Measurements from ENCODE around the gene RNF213. TPM values are rescaled to one million over a fixed set of nuclear protein-coding genes. Genes with fewer than 3 reads are reported as not detected.

RNF213 gene
- total RNA-seq, 1 donor from 2014 or later = 80.5 TPM

DNA sequence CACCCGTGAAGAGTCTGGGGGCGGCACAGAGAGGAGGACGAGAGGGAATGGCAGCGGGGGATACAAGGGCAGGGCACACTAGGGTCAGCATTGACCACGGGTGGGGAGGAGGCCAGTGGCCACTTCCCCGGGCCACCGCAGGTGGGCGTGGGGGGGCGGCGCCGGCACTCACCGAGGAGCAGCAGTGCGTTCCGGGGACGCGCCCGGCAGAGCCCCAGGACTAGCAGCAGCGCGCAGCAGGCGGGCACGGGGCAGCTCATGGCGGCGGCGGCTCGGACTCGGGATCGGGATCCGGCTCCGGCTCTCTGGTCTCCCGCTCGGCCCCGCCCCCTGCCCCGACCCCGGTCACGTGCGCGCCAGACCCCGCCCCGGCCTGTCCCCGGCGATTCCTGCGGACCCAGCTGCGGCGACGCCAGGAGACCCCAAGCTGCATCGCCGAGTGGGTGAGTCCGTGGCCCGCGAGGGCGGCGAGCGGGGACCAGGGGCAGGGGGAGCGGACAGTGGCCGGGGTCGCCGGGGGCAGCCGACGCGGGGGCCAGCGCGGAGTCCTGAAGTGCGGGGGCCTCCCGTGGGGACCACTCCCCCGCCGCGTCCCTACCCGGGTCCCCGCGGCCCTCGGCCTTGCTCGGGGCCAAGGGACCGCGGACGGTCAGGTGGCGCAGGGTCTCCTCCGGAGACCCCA, 40.5 kb upstream of the RNF213 start, which contains the start of the genes SGSH and SLC26A11:
SGSH (minus strand) TSS at position 280 of the 682 bp plus-strand sequence; CDS start at position 260, 20 bp downstream.
SLC26A11 (plus strand) TSS at position 374 of the 682 bp plus-strand sequence. CDS start 1,134 bp downstream, outside the sequence.
- TF ChIP-seq, protein P1, sequence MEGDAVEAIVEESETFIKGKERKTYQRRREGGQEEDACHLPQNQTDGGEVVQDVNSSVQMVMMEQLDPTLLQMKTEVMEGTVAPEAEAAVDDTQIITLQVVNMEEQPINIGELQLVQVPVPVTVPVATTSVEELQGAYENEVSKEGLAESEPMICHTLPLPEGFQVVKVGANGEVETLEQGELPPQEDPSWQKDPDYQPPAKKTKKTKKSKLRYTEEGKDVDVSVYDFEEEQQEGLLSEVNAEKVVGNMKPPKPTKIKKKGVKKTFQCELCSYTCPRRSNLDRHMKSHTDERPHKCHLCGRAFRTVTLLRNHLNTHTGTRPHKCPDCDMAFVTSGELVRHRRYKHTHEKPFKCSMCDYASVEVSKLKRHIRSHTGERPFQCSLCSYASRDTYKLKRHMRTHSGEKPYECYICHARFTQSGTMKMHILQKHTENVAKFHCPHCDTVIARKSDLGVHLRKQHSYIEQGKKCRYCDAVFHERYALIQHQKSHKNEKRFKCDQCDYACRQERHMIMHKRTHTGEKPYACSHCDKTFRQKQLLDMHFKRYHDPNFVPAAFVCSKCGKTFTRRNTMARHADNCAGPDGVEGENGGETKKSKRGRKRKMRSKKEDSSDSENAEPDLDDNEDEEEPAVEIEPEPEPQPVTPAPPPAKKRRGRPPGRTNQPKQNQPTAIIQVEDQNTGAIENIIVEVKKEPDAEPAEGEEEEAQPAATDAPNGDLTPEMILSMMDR (conservative IDR thresholded peaks at IDR 0.05; ENCODE audit: low read depth, low read length) = no peak
- peak within 1 kb of the TSS; percentile 71 for H3K4me3 ChIP-seq (ENCODE audit: low read depth, low read length)
- DNase-seq (ENCODE audit: low read depth) = no peak

DNA sequence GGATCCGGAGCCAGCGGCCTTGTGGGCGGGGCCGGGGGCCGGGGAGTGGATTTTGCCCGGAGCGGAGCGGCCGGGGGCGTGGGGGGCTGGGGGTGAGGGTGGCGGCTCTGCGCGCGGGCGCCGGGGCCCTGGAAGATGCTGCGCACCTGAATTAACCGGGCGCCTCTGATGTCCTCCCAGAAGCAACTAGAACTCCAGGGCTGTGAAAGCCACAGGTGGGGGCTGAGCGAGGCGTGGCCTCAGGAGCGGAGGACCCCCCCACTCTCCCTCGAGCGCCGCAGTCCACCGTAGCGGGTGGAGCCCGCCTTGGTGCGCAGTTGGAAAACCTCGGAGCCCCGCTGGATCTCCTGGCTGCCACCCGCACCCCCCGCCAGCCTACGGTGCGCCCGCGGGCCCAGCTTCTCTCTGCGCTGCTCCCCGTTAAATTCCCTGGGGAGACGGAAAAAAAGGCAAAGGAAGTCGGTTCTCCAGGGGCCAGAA, 39.9 kb upstream of the RNF213 start:
- TF ChIP-seq, protein P1 (conservative IDR thresholded peaks at IDR 0.05; ENCODE audit: low read depth, low read length) = no peak

DNA sequence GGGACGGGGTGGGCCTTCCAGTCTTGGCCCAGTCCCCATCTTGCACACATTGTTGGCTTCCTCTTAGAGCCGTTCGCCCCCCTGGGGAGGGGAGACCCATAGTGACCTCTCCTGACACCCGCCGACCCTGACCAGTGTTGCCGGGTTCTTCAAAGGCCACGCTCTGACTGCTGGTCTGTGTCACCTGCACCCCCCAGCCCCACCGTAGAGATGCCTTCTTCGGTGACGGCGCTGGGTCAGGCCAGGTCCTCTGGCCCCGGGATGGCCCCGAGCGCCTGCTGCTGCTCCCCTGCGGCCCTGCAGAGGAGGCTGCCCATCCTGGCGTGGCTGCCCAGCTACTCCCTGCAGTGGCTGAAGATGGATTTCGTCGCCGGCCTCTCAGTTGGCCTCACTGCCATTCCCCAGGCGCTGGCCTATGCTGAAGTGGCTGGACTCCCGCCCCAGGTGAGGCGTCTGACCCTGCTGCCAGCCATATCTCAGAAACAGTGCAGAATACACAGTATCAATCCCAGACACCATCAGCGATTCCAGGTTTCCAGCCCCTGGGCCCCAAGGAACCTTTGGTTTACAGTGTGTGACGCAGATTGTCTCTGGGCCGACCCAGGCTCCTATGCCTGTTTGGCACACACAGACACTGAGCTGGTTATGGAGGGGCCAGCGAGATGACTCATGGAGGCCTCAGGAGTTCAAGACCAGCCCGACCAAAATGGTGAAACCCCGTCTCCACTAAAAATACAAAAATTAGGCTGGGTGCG, 39.1 kb upstream of the RNF213 start:
- peak overlapping the region; percentile 71 for H3K4me3 ChIP-seq (ENCODE audit: low read depth, low read length)
- TF ChIP-seq, protein P1 (conservative IDR thresholded peaks at IDR 0.05; ENCODE audit: low read depth, low read length) = no peak
- DNase-seq (ENCODE audit: low read depth) = no peak

More for the DNA sequence above, 39.9 kb upstream of the RNF213 start:
- H3K4me3 ChIP-seq (ENCODE audit: low read depth, low read length) = peak overlapping the region; percentile 71
- no peak for DNase-seq (ENCODE audit: low read depth)

DNA sequence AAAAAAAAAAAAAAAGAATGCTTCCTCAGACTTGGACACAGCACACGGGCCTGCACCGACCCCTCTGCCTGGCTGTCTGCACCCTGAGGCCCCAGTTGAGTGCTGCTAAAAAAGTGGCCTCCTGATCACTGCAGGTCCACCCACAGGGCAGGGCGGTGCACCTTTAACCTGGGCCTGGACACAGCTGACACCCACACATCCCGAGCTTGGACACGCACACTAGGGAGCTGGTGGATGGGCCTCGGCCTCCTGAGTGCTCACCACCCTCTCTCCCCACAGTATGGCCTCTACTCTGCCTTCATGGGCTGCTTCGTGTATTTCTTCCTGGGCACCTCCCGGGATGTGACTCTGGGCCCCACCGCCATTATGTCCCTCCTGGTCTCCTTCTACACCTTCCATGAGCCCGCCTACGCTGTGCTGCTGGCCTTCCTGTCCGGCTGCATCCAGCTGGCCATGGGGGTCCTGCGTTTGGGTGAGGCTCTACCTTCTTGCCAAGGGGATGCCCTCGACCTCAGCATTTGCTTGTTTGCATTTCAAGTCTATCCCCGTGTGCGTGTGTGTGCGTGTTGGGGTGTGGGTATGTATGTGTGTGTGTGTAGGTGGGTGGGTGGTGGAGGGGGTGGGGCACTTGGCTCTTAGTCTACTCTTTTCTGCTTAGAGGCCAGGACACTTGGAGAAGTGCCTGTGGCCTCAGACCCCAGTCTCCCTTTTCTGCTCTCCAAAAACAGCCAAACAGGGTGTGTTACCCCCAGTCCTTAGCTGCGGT, 38.1 kb upstream of the RNF213 start:
- DNase-seq (ENCODE audit: low read depth) = no peak
- TF ChIP-seq, protein P1 (conservative IDR thresholded peaks at IDR 0.05; ENCODE audit: low read depth, low read length) = no peak
- H3K4me3 ChIP-seq (ENCODE audit: low read depth, low read length) = no peak overlapping the region

DNA sequence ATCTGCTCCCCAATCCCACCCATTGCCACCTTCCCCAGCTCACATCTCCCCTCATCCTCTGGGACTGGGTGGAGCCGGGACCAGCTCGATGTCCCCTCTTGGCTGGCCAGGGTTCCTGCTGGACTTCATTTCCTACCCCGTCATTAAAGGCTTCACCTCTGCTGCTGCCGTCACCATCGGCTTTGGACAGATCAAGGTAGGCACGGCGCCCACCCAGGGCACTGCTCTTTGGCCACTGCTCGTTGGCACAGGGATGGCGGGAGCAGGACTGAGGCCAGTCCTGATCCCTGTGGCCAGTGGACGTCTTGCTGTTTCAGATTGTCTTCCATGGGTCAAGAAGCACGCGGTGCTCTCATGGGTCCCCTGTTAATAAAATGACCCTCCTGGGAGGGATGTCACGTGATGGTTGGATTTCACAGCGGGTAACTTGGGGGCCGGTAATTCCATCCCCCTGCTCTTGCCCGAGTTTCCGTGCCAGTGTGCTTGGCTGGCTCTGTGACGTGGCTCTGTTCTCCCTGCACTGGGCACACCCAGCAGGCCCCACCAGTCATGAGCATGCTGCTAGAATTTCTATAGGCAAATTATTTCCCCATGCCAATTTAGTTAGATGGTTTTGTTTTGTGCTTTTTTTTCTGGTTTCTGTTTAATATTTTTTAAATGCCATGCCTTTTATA, 37.4 kb upstream of the RNF213 start:
- H3K4me3 ChIP-seq (ENCODE audit: low read depth, low read length) = no peak overlapping the region
- no peak for DNase-seq (ENCODE audit: low read depth)
- TF ChIP-seq, protein P1 (conservative IDR thresholded peaks at IDR 0.05; ENCODE audit: low read depth, low read length) = no peak

DNA sequence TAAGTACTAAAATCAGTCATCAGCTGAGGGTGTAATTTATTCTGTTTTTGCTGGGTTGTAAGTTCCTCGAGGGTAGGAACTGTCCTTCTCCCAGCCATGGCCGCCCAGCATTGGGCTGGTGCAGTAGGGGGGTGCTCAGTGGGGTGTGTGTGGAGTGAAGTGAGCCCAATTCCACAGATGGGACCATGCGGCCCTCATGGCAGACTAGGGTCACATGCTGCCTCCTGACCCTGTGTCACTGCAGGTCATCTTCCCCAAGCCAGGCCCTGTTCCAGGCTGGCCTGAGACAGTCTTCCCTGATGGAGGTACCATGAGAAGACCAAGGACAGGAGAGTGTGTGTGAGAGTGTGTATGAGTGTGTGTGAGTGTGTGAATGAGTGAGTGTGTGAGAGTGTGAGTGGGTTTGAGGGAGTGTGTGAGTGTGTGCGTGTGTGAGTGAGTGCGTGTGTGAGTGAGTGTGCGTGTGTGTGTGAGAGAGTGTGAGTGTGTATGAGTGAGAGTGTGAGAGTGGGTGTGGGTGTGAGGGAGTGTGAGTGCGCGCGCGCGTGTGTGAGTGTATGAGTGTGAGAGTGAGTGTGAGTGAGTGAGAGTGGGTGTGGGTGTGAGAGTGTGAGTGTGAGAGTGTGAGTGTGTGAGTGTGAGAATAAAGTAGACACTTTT, 36.7 kb upstream of the RNF213 start:
- no peak overlapping the region for H3K4me3 ChIP-seq (ENCODE audit: low read depth, low read length)
- TF ChIP-seq, protein P1 (conservative IDR thresholded peaks at IDR 0.05; ENCODE audit: low read depth, low read length) = no peak
- DNase-seq (ENCODE audit: low read depth) = no peak
